Measurements from ENCODE around the gene FAHD1.

The FAHD1 gene

DNA sequence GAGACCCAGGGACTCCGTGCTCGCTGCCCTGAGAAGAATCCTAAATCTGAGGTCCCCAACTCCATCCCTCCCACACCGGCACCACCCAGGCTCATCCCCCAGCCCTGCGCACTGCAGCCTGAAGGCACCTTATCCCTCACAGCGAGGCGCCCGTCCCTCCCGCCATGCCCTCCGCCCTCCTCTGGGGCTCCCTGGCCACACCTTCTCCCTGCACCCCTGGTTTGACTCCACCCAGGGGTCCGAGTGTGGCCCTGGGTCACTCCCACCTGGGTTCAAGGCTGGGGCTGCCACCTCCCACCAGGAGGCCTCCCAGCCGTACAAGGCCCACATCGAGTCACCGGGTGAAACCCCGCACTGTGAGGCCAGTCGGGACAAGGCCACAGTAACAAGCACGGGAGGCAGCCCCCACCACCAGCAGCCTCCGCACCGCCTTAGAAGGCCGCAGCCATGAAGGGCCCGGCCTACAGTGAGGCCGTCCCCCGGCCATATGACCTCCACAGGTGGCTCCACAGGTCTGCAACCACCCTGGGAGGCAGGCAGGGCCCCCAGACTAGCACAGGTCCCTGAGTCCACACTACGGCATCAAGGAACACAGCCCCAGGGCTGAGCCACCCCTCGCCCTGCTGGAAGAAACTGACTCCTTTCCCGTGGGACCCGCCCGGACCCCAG is 8.7 kb upstream of the FAHD1 start:
- DNase-seq = no peak

GRCh38 chr16:1818873-1819525 is 8.0 kb upstream of the FAHD1 start:
- DNase-seq = no peak

GRCh38 chr16:1819611-1820010 is 7.4 kb upstream of the FAHD1 start:
- no peak for DNase-seq

GRCh38 chr16:1820096-1820945 is 6.7 kb upstream of the FAHD1 start:
- DNase-seq = no peak

GRCh38 chr16:1820946-1821290 is 6.1 kb upstream of the FAHD1 start:
- DNase-seq = no peak

GRCh38 chr16:1821861-1822611 is 5.0 kb upstream of the FAHD1 start:
- DNase-seq = no peak

DNA sequence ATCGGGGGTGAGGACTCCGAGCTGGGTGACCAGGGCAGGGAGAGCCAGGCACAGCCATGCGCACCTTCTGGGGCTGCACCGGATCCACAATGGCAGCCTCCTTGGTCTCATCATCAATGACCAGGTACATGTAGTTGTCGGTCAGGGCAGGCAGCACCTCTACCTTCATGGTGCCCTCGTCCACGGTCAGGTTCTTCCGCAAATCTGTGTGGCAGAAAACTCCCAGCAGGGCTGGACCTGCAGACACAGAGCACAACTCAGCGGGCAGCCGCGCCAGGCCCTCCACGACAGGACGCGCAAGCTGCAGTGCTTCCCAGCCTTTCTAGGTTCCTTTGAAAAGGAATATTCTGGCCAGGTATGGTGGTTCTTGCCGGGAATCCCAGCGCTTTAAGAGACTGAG is 4.2 kb upstream of the FAHD1 start:
- no peak for DNase-seq

- DNase-seq = no peak
Observed at GRCh38 chr16:1823821-1824220, 3.2 kb upstream of the FAHD1 start.

DNA sequence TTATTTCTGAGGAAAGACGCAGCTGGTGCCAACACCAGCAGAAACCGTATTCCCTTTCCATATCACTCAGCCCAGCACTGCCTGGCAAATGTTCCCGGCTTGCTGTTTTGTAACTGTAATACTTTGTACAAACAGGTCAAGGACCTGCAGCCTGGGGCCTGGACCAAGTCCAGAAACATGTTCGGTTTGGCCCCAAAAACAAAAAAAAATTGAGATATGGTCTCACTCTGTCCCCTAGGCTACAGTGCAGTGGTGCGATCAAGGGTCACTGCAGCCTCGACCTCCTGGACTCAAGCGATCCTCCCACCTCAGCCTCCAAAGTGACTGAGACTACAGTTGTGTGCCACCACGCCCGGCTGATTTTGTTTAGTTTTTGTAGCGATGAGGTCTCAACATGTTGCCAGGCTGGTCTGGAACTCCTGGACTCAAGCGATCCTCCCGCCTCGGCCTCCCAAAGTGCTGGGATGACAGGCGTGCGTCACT is 1.6 kb upstream of the FAHD1 start:
- no peak for DNase-seq

GRCh38 chr16:1825864-1826690 is 929 bp upstream of the FAHD1 start:
- DNase-seq = no peak

GRCh38 chr16:1828645-1829410 is 1.8 kb downstream of the FAHD1 start:
- no peak for DNase-seq

DNA sequence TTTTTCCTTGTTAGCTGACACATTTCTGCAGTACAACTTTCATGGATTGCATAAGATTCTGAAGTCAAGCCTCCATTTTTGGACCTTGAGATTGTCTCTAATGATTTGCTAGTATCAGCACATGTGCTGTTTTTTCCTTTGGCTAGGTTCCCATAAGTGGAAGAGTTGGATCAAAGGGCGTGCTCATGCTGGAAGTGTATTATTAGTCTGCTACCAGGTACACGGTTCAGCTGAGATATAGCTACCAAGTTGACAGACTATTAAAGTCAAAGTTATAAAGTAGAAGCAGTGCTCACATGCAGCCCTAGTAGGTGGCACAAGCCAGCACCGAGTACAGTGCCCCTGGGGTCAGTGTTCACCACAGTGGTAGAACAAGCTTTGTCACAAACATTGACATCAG is 3.2 kb downstream of the FAHD1 start:
- no peak for DNase-seq

DNA sequence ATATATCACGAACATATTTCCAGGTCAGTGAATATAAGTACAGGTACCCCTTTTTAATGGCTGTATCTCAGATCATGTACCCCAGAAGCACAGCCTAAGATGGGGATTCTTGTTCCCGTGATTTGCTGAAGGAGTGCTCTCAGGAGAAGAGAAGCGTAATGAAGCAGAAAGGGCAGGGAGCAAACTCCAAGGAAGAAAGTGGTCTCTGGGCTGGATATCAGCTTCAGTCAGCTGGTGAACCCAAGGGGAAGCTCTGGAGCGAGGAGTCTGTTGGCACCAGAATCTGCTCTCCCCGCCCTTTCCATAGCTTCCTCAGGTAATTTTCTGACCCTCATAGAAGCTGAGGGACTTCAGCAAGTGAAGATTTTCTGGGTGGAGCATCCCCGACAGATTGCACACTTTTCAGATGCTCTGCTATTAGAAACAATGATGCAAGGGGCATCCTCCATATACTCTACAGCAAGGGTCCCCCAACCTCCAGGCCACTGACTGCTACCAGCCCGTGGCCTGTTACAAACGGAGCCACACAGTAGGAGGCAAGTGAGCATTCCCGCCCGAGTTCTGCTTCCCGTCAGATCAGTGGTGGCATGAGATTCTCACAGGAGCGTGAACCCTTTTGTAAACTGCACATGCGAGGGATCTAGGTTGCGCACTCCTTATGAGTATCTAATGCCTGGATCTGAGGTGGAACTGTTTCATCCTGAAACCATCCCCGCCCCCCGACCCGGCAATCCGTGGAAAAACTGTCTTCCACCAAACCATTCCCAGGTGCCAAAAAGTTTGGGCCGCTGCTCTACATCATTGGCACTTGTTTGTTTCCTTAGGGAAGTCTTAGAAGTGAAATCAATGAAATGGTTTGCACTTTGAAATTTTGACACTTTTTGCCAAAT is 4.4 kb downstream of the FAHD1 start:
- DNase-seq = no peak

DNA sequence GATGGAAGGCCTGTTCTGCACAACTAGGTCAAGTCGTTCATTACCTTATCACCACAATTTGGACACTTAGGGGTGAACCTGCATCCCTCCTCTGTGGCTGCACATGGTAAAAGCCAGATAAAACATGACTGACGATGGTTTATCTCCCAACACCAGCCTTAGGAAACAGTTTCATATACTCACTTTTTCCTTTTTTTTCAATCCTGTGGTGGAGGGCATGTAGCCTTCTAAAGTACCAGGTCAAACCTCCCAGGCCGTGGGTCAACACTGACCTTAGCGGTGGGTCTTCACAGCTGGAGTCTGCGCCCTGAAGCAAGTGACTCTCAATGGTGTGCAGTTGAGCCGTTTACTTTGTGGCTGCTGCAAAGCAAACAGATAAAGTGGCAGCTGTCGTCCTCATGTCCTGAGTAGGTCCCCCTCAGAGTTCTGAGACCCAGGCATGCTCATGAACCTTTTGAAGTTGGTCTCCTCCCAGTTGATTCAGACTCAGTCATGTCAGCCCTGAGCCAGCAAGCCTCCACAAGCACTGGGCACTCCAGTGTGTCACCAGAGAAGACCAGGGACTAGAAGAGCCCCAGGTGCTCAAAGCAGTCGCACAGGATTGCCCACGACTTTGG is 5.9 kb downstream of the FAHD1 start:
- DNase-seq = no peak

DNA sequence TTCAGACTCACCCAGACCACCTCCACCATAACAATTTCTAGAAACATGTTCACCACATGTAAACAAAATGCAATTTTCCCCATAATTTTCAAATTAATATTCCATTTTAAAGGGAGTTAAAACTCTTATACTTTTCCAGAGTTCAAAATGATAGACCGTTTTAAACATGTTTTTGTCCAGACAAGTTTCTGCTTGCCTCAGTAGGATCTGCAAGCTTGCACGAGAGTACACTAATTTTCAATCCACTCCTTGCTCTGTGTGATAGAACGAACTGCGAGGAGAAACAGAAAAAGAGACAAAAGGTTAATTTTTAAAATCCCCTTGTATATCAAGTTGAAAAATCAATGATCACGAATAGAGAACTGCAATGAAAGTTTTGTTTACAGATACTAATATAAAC is 7.1 kb downstream of the FAHD1 start:
- no peak for DNase-seq

GRCh38 chr16:1839554-1839953 is 12.5 kb downstream of the FAHD1 start:
- no peak for DNase-seq

DNA sequence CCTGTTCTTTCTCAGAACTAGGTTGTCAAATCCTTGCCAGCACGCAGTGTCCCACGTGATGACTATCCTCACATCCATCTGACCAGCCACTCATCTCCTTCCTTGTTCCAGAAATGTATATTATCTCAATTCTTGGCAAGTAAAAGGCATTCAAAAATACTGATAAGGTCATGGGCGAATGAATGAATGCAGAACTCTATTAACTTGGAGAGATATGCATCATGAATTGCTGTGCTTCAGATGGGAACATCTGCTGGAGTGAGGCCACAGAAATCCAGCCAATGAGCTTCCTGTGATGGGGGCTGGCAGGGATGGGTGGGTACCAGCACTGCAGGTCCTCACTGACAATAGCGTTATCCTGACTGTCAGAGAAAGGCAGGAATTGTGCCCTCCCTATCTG is 19.0 kb downstream of the FAHD1 start:
- DNase-seq = no peak

- DNase-seq = no peak
Observed at GRCh38 chr16:1846416-1846815, 19.4 kb downstream of the FAHD1 start.

GRCh38 chr16:1850981-1851380 is 24.0 kb downstream of the FAHD1 start:
- DNase-seq = no peak

- no peak for DNase-seq
Observed at GRCh38 chr16:1851793-1852192, 24.8 kb downstream of the FAHD1 start.

All from cortex of kidney (tissue), 1 donor.